A673 (cell line): ENCODE results near the gene GALNT18. TPM values are rescaled to one million over a fixed set of nuclear protein-coding genes. Genes with fewer than 3 reads are reported as not detected.

ENCODE experiments used
- BruUV-seq: library from RNA; stranded (reverse); fragments of 400-500 nt; replicated peaks from 2 replicates; lab custom pipeline; 2021; lab: Mats Ljungman, UMichigan
- CTCF ChIA-PET: fragments of 300-600 bp; sonication (Branson Sonifier 250); formaldehyde crosslinking; loops from one replicate; lab custom pipeline; 2022; ENCODE audit warnings: antibody characterized with exemption; lab: Charles Lee
- POLR2A ChIA-PET: fragments of 300-600 bp; sonication (Branson Sonifier 250); formaldehyde crosslinking; loops from one replicate; lab custom pipeline; 2022; ENCODE audit warnings: antibody characterized with exemption; ENCODE audit not compliant: low non-redundant PET; lab: Charles Lee
- DNase-seq: peaks from one replicate; pipeline ENCODE4 v3.0.0-alpha.2; 2015; ENCODE audit warnings: low spot score
- H3K27ac ChIP-seq: fragments of 200-600 bp; sonication (generic); 2 replicates; pipeline ENCODE4 v1.5.1; 2016; ENCODE audit warnings: mixed run types, low read depth, mild to moderate bottlenecking, mixed read lengths, antibody characterized with exemption, low read length; ENCODE audit not compliant: poor library complexity, severe bottlenecking
- H3K27me3 ChIP-seq: fragments of 200-600 bp; sonication (generic); replicated peaks from 2 replicates; pipeline ENCODE4 v1.6.1; 2017; ENCODE audit warnings: mixed run types, low read depth, mild to moderate bottlenecking, mixed read lengths, antibody characterized with exemption, low read length; ENCODE audit not compliant: insufficient read depth, poor library complexity
- H3K36me3 ChIP-seq: fragments of 200-600 bp; sonication (generic); 2 replicates; pipeline ENCODE4 v1.6.1; 2016; ENCODE audit warnings: mixed run types, mild to moderate bottlenecking, mixed read lengths, antibody characterized with exemption, low read length; ENCODE audit not compliant: insufficient read depth, poor library complexity, severe bottlenecking
- H3K4me1 ChIP-seq: fragments of 200-600 bp; sonication (generic); 2 replicates; pipeline ENCODE4 v1.6.1; 2017; ENCODE audit warnings: mixed run types, mild to moderate bottlenecking, mixed read lengths, antibody characterized with exemption, low read length; ENCODE audit not compliant: insufficient read depth, poor library complexity, severe bottlenecking
- H3K4me3 ChIP-seq: fragments of 200-600 bp; sonication (generic); 2 replicates; pipeline ENCODE4 v1.5.1; 2016; ENCODE audit warnings: low read depth, mixed run types, mild to moderate bottlenecking, mixed read lengths, low read length; ENCODE audit not compliant: poor library complexity, severe bottlenecking
- H3K9me3 ChIP-seq: fragments of 200-600 bp; sonication (generic); 2 replicates; pipeline ENCODE4 v1.6.1; 2016; ENCODE audit warnings: mixed run types, low read depth, mild to moderate bottlenecking, mixed read lengths, antibody characterized with exemption, low read length; ENCODE audit not compliant: poor library complexity, severe bottlenecking
- CTCF ChIP-seq: fragments of 300-800, 200-600 bp; sonication (generic); conservative IDR thresholded peaks from 2 replicates; pipeline ENCODE4 v1.5.1; 2017; ENCODE audit warnings: low read depth, mild to moderate bottlenecking, antibody characterized with exemption, low read length, moderate library complexity, mixed read lengths
- EZH2 ChIP-seq: fragments of 200-600 bp; sonication (generic); IDR thresholded peaks from 2 replicates; pipeline ENCODE4 v1.6.1; 2017; ENCODE audit warnings: borderline replicate concordance, low read depth, mild to moderate bottlenecking, mixed read lengths, antibody characterized with exemption, low read length; ENCODE audit not compliant: poor library complexity, severe bottlenecking
- intact Hi-C: fragments of 100-400 bp; cut with micrococcal nuclease; formaldehyde crosslinking; loops from one replicate; pipeline ENCODE4 v1.10.0; 2022; ENCODE audit not compliant: unreplicated experiment
- total RNA-seq: library from RNA; stranded (reverse); gene quantifications from 2 replicates; pipeline ENCODE4 v1.2.3, GENCODE V29; 2021

GALNT18 gene
- total RNA-seq, 1 experiment from 2014 or later, result 0.37 TPM

GRCh38 chr11:11265994-11266606 lies 355.7 kb downstream of the GALNT18 start:
- Histone ChIP-seq H3K4me1 (peaks cover 15% of the 10 kb centered on the region), H3K36me3 (no peaks in the 10 kb centered on the region), H3K4me3 (no peak overlapping the region), H3K27ac (no peak overlapping the region), H3K9me3 (no peaks in the 10 kb centered on the region), H3K27me3 (no peaks in the 10 kb centered on the region)
- CTCF ChIA-PET, result no interaction called here
- no peak for TF ChIP-seq EZH2
- TF ChIP-seq CTCF, result peak; percentile 92
- peak; percentile 50 for DNase-seq
- intact Hi-C loops, result no loop called here
- POLR2A ChIA-PET, result no interaction called here
- no TSS peak for BruUV-seq

GRCh38 chr11:11265320-11265719 lies 356.5 kb downstream of the GALNT18 start:
- no peaks in the 10 kb centered on the region for H3K9me3 ChIP-seq
- H3K4me1 ChIP-seq, result peaks cover 15% of the 10 kb centered on the region
- intact Hi-C loops, result no loop called here
- TF ChIP-seq CTCF, result no peak
- H3K27me3 ChIP-seq, result no peaks in the 10 kb centered on the region
- no peak for DNase-seq
- H3K4me3 ChIP-seq, result no peak overlapping the region
- H3K36me3 ChIP-seq, result no peaks in the 10 kb centered on the region
- BruUV-seq, result no TSS peak
- CTCF ChIA-PET, result no interaction called here
- POLR2A ChIA-PET, result no interaction called here
- H3K27ac ChIP-seq, result no peak overlapping the region

GRCh38 chr11:11263238-11264005 lies 358.4 kb downstream of the GALNT18 start:
- H3K36me3 ChIP-seq, result no peaks in the 10 kb centered on the region
- H3K4me1 ChIP-seq, result peaks cover 15% of the 10 kb centered on the region
- POLR2A ChIA-PET, result no interaction called here
- H3K4me3 ChIP-seq, result no peak overlapping the region
- TF ChIP-seq CTCF, result no peak
- no peak for TF ChIP-seq EZH2
- H3K27ac ChIP-seq, result no peak overlapping the region
- DNase-seq, result peak; percentile 85
- CTCF ChIA-PET, result no interaction called here
- intact Hi-C loops, result no loop called here
- no peaks in the 10 kb centered on the region for H3K9me3 ChIP-seq
- H3K27me3 ChIP-seq, result no peaks in the 10 kb centered on the region
- BruUV-seq, result no TSS peak
